Measurements from ENCODE around the gene RAB11FIP5.
"Not testable (repeated sequence)": the region's sequence is repeated elsewhere in the genome, so short reads cannot be mapped to it uniquely, and the experiment has no call there.

The RAB11FIP5 gene

GRCh38 chr2:73065070-73065469 is 47.7 kb downstream of the RAB11FIP5 start:
- not testable (repeated sequence) for DNase-seq

- no peak for DNase-seq
These were observed 48.6 kb downstream of the RAB11FIP5 start for GRCh38 chr2:73063909-73064875.

- DNase-seq = no peak
These were observed 49.3 kb downstream of the RAB11FIP5 start for GRCh38 chr2:73063472-73063871.

GRCh38 chr2:73059106-73059505 is 53.6 kb downstream of the RAB11FIP5 start:
- DNase-seq = no peak

- no peak for DNase-seq
These were observed 57.8 kb downstream of the RAB11FIP5 start for GRCh38 chr2:73054980-73055379.

- no peak for DNase-seq
These were observed 59.2 kb downstream of the RAB11FIP5 start for GRCh38 chr2:73053316-73054114.

- DNase-seq = no peak
These were observed 62.6 kb downstream of the RAB11FIP5 start for GRCh38 chr2:73050121-73050545.

- no peak for DNase-seq
These were observed 68.6 kb downstream of the RAB11FIP5 start for GRCh38 chr2:73043929-73044832.

GRCh38 chr2:73043276-73043675 is 69.5 kb downstream of the RAB11FIP5 start:
- DNase-seq = no peak

GRCh38 chr2:73037947-73038585 is 74.7 kb downstream of the RAB11FIP5 start:
- DNase-seq = no peak

- no peak for DNase-seq
These were observed 76.0 kb downstream of the RAB11FIP5 start for GRCh38 chr2:73036766-73037165.

GRCh38 chr2:73035899-73036711 is 76.6 kb downstream of the RAB11FIP5 start:
- DNase-seq = no peak

- peak; percentile 96 for DNase-seq
These were observed 77.9 kb downstream of the RAB11FIP5 start for GRCh38 chr2:73034661-73035375.

- DNase-seq = no peak
These were observed 78.9 kb downstream of the RAB11FIP5 start for GRCh38 chr2:73033766-73034381.

GRCh38 chr2:73033142-73033765 is 79.5 kb downstream of the RAB11FIP5 start:
- no peak for DNase-seq

- no peak for DNase-seq
These were observed 80.0 kb downstream of the RAB11FIP5 start for GRCh38 chr2:73032702-73033097.

- no peak for DNase-seq
These were observed 80.7 kb downstream of the RAB11FIP5 start for GRCh38 chr2:73031725-73032701.

- DNase-seq = no peak
These were observed 81.6 kb downstream of the RAB11FIP5 start for GRCh38 chr2:73031095-73031678.
